ENCODE data around the gene SIN3A. TPM values are rescaled to one million over a fixed set of nuclear protein-coding genes. Genes with fewer than 3 reads are reported as not detected.
"Not testable (repeated sequence)": the region's sequence is repeated elsewhere in the genome, so short reads cannot be mapped to it uniquely, and the experiment has no call there.

SIN3A gene
- total RNA-seq, 1 donor from 2014 or later = 73.6 TPM

DNA sequence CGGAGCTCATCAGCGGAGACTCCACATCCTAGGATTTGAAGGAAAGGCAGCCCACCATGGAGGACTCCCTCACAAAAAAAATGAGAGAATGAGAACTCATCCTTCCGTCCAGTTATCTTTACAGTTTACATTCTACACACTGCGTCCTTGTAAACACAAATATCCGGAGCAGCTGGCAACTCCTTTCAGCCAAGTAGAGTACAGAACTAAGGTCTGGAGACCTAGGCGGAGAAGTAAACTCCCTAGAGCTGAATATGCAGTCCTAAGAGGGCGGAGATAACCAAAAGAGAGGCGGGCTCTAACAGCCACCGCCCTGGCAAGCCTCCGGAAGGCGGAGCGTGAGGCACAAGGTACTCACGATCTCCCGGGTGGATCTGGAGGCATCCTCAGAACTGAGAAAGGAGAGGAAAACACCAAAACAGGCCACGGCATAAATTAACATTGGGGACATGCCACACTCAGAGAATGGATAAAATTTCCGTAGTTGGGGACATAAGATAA lies 924 bp upstream of the SIN3A start:
- DNase-seq (ENCODE audit: low spot score) (peak; percentile 89), ATAC-seq (peak; percentile 49)
- intact Hi-C loops (cut with DNase I) = no loop called here

DNA sequence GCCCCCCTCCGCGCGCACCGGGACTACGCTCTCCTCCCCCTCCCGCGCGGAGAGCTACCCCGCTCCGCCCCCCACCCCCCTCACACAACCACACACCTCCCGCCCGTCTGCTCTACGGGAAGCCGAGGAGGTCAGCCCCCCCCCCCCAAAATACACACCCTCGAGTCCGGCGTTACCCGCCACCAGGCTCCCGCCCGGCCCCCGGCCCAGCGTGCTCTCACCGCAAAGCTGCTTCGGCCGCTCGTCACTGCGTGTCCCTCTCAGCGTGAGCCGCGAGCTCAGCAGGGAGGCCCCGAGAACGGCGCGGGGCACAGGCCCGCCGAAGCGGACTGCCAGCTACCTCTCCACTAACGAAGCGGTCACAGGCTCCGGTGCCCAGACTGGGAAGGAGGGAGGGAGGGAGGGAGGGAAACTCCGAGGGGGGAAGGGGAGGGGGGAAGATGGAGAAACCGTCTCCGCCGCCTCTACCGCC lies 252 bp downstream of the SIN3A start:
- DNase-seq (ENCODE audit: low spot score) (no peak), ATAC-seq (no peak)
- intact Hi-C loops (cut with DNase I) = no loop called here

DNA sequence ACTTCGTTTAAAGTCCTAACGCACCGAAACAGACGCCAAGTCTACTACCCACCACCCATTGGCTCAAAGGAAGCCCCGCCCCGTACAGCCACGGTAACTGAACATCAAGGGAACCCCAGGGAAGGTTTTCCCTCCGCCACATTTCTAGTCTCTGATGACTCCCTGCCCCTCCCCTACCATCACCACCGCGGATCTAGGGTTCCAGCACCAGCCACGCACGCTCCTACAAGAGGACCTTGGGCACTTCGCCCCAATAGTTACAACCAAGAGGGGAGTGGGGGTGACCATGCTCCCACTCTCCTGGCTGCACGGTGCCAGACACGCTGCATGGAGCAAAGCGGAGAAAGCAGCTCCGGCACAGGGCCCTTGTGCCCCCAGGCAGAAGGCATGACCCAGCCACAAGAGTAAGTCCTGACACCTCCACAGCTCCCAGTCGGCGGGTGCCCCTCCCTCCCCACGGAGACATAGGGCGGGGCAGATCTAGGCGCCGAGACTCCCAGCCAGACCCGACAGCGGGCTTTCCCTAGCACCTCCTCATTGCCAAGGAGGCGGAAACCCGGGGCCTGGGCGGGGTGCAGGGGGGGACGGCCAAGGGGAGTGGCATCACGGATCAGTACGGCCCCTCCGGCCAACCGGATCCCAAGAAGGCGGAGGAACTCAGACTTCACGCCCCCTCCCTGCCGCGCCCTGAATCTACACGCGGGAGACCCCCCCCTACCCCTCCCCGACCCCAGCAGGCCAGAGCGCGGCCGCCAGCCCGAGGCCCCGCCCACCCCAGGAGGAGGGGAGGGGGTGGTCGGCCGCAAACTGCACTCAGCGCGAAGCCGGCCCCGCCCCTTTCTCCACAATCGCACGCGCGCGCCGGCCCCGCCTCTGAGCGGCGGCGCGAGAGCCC lies 936 bp downstream of the SIN3A start:
- ATAC-seq = peak; percentile 59
- intact Hi-C loops (cut with DNase I) = no loop called here

DNA sequence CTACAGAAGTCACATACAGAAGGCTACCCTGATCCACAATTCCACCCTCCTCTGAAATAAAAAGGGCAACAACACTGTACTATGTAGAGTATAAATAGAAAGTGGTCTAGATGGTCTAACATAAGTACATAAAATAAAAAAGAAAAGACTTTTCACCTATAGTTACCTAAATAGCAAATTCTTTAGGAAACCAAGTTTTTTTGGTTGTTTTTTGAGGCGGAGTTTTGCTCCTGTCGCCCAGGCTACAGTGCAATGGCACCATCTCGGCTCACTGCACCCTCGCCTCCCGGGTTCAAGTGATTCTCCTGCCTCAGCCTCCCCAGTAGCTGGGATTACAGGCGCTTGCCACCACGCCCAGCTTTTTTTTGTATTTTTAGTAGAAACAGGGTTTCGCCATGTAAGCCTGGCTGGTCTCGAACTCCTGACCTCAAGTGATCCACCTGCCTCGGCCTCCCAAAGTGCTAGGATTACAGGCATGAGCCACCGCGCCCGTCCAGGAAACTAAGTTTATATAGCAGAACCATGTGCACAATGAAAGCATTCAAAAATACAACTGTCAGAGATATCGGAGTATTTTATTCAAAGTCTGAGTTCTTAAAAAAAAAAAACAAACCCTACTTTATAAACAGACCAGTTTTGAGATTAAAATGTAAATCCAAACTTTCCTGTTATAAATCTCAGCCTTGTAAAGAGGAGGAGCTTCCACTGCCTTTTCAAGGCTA lies 1.7 kb downstream of the SIN3A start:
- intact Hi-C loops (cut with DNase I) = no loop called here
- no peak for ATAC-seq
- DNase-seq (ENCODE audit: low spot score) = no peak

More for the DNA sequence above, 936 bp downstream of the SIN3A start:
- DNase-seq (ENCODE audit: low spot score) = peak; percentile 98

DNA sequence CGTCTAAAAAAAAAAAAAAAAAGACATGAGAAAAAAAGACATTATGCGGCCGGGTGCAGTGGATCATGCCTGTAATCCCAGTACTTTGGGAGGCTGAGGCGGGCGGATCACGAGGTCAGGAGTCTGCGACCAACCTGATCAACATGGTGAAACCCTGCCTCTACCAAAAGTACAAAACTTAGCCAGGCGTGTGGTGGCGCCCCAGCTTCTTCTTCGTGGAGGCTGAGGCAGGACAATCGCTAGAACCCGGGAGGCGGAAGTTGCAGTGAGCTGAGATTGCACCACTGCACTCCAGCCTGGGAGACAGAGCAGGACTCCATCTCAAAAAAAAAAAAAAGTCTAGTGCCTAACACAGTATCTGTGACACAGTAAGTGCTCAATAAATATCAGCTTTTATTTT lies 3.3 kb downstream of the SIN3A start:
- intact Hi-C loops (cut with DNase I); DNase-seq (ENCODE audit: low spot score): not testable (repeated sequence)

DNA sequence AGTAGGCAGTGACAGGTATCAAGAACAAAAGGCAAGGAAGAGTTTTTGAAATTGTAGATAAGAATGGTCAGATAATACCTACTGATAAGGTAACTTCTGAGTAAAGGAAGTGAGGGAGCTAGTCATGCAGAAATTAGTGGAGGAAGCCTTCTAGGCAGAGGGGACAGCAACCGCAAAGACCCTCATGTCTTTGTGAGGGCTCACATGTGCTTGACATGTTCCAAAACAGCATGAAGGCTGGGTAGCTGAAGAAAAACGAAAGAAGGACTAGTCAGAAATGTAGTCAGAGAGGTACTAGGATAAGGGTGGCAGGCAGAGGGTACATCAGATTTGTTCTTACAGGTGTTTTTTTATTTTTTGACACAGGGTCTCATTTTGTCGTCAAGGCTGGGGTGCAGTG lies 5.3 kb downstream of the SIN3A start:
- intact Hi-C loops (cut with DNase I) = no loop called here

More for the DNA sequence above, 3.3 kb downstream of the SIN3A start:
- not testable (repeated sequence) for ATAC-seq

DNA sequence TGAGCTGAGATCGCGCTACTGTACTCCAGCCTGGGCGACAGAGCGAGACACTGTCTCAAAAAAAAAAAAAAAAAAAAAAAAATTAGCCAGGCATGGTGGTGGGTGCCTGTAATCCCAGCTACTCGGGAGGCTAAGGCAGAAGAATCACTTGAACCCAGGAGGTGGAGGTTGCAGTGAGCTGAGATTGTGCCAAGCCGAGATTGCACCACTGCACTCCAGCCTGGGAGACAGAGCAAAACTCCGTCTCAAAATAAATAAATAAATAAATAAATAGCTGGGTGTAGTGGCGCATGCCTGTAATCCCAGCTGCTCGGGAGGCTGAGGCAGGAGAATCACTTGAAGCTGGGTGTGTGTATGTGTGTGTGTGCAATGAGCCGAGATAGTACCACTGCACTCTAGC lies 6.2 kb downstream of the SIN3A start:
- ATAC-seq; intact Hi-C loops (cut with DNase I); DNase-seq (ENCODE audit: low spot score): not testable (repeated sequence)

More for the DNA sequence above, 5.3 kb downstream of the SIN3A start:
- no peak for ATAC-seq
- no peak for DNase-seq (ENCODE audit: low spot score)

DNA sequence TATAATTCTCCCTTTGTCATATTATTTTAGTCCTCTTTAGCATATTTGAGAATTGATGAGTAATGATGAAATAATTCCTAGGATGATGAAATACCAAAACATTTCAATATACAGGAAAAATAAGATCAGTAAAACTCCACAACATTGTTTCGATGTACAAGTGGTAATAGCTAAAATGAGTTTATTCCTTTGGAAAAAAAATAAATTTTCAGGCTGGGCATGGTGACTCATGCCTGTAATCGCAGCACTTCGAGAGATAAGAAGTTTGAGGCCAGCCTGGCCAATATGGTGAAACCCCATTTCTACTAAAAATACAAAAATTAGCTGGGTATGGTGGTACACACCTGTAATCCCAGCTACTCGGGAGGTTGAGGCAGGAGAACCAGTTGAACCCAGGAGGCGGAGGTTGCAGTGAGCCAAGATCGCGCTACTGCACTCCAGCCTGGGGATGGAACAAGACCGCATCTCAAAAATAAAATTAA lies 7.5 kb downstream of the SIN3A start:
- ATAC-seq; DNase-seq (ENCODE audit: low spot score); intact Hi-C loops (cut with DNase I): not testable (repeated sequence)

DNA sequence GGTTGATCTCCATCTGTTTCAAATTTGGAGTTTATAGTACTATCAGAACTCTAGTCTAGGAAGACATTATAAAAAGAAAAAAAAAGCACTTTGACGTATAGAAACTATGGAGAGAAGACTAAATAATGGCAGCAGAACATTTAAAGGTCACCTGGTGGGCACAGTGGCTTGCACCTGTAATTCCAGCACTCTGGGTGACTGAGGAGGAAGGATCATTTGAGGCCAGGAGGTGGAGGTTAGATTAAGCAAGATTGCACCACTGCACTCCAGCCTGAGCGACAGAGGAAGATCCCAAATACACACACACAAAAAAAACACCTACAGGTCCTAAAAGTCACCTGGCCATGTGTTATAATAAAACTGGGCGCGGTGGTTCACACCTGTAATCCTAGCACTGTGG lies 13.8 kb downstream of the SIN3A start:
- DNase-seq (ENCODE audit: low spot score) (no peak), ATAC-seq (no peak)
- intact Hi-C loops (cut with DNase I) = no loop called here

DNA sequence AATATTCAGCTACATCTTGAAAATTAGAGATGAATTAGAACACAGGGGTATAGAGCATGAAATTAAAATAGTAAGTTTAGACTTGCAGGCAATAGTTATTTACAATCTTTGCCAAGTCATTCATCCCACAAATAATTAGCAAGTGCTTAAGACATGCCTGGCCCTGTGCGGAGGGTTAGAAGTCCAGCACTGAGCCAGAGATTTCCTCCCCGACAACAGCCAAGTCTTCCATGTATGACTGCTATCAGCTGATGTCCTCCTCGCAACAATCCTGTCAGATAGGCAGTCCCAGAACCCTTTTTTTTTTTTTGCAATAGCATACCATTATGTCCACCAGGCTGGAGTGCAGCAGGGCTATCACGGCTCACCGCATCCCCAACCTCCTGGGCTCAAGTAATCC lies 14.6 kb downstream of the SIN3A start:
- no peak for ATAC-seq
- DNase-seq (ENCODE audit: low spot score) = no peak
- intact Hi-C loops (cut with DNase I) = no loop called here

DNA sequence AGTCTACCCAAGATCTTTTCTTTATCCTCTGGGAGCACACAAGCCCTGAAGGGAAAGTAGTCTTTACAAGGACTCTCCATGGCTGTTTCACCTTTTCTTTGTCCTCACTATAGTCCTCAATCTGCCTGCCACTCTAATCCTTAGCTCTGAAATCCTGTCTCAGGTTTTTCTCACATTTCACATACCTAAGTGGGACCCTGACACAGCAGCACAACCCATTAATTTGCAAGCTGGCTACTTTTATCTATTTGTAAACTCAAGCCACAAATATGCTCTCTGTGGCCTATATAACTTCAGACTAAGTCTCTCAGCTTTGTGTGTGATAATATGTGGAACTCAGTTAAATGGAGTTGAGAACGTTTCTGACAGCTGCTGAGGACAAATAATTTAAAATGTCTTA lies 19.8 kb downstream of the SIN3A start:
- intact Hi-C loops (cut with DNase I) = no loop called here
- no peak for ATAC-seq

DNA sequence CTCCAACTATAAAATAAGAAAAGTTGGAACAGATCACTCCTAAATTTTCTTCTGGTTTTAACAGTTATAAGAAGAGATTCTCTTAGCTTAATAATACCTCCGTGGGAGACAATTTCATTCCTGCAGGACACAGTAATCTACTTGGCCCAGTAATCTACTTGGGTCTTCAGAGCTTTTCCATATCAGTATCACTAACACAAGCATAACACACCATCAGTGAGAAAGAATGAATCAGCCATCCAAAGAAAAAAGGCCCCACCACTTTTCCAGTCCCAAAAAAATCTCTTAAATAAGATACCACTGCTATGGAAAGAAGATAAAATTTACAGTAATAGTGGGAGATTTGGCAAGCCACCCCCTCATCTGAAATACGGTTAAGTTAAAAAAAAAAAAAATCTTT lies 20.2 kb downstream of the SIN3A start:
- intact Hi-C loops (cut with DNase I) = no loop called here
- no peak for DNase-seq (ENCODE audit: low spot score)
- ATAC-seq = no peak

More for the DNA sequence above, 19.8 kb downstream of the SIN3A start:
- DNase-seq (ENCODE audit: low spot score) = no peak

DNA sequence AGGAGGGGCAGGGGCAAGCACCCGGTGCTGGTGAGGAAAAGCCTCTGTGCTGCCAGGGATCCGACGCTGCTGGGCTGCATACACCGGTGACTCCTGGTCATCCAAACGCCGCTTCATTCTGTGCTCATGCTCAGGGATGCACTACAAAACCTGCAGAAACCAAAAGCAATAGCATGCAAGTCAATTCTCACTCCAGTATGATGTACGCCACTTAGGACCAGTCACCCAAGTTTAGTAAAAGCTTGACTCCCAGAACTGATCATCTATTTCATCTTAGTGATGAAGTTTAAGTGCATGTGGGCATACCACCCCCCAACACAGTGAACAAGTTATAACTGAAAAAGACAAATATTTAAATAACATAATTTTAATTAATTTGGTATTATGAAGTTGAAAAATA lies 21.2 kb downstream of the SIN3A start:
- intact Hi-C loops (cut with DNase I) = no loop called here
- ATAC-seq (no peak), DNase-seq (ENCODE audit: low spot score) (no peak)

DNA sequence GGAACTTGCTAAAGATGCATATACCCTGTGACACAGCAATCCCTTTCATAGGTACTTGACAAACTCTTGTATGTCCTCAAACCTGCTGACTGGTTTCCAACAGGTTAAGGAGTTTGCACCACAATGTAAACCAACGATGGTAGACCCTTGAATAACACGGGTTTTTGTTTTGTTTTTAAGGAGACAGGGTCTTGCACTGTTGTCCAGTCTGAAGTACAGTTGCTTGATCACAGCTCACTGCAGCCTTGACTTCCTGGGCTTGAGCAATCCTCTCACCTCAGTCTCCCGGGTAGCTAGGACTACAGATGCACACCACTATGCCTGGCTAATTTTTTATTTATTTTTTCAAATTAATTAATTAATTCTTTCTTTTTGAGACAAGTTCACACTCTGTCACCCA lies 23.3 kb downstream of the SIN3A start:
- intact Hi-C loops (cut with DNase I) = no loop called here
- no peak for DNase-seq (ENCODE audit: low spot score)
- ATAC-seq = no peak

DNA sequence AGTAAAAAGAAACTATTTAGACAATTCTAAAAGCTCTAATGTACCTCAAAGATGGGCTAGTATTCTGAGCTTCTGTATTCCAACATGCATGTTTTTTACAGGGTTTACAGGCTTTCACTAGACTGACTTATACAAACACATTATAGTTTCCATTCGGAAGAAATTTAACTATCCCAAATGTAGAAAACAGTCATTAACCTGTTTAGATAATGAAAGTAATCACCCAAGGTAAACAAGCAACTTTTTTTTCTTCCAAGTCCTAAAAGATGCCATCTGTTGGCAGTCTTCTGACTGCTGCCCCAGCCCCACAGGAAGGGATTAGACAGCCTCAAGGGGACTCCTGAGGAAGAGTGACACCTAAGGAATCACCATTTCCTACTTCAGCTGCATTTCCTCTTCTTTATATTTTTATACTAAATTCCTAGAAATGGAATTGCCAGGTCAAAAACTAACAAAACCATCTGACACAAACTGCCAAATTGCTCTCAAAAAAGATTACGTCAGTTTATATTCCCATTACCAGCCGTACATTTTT lies 25.5 kb downstream of the SIN3A start:
- intact Hi-C loops (cut with DNase I) = no loop called here
- DNase-seq (ENCODE audit: low spot score) (no peak), ATAC-seq (no peak)

DNA sequence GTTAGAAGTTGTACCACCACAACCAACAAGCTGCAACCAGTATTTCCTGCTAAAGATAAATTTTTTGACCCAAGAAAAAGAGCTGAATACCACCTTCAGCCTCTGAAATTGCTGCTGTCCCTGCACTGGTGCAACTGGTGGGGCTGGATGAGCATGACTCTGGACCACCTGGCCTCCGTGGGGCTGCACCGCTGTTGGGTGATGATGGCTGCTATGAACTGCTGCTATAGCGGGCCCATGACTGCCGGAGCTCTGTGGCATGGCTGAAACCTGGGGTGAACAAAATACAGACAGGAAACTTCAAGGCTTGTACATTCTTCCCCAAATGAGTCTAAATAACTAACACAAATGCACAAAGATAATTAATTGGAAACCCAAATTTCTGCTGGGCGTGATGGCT lies 28.9 kb downstream of the SIN3A start:
- intact Hi-C loops (cut with DNase I) = no loop called here
- ATAC-seq = no peak
- DNase-seq (ENCODE audit: low spot score) = no peak

DNA sequence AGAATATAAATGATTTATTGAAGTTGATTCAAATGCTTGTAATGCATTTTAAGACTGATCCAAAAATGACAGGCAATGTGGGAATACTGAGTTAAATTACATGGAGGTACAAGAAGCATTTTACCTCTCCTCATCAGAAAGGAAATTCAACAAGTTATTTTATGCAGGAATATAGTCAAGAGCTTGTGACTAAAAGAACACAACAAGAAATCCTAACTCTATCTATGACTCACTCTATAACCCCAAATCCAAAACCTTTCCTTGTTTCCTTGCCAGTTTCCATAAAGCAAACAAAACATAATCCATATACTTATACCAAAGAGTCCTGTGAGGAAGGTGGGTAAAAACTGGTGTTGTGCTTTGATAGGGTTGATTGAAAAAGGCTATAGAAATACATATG lies 30.8 kb downstream of the SIN3A start:
- no peak for ATAC-seq
- no peak for DNase-seq (ENCODE audit: low spot score)
- intact Hi-C loops (cut with DNase I) = no loop called here

DNA sequence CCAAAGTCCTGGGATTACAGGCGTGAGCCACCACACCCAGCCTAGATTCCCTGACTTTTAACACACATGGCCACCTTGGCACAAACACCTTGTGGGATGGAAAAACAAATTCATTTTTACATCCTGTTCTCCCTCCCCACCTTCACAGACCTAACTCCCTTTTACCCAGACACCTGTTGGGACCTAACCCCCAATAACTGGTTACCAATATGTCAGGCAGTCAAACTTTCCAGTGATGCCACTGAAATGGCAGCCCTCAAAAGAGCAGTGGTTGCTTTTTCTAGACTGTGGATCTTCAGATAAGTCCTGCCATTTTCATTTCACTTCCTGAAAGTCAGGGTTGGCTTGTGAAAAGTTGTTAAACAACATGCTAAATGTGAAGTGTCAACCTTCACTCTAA lies 34.9 kb downstream of the SIN3A start:
- intact Hi-C loops (cut with DNase I) = no loop called here
- ATAC-seq (no peak), DNase-seq (ENCODE audit: low spot score) (no peak)

DNA sequence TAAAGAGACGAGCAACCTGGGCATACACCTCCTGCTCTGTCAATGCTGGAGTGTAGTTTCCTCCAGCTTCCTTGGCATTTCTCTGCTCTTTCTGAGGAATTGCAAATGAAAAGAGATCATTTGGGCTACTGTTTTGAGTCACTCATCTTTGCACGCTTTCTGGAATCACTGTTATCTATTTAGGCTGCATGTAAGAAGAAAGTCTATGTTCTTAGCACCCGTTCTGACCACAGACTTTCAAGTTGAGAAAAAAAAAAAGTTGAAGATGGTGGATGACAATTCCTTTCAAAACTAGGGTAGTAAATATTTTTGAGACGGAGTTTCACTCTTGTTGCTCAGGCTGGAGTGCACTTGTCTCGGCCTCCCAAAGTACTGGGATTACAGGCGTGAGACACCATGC lies 41.3 kb downstream of the SIN3A start:
- DNase-seq (ENCODE audit: low spot score) = no peak
- intact Hi-C loops (cut with DNase I) = no loop called here
- no peak for ATAC-seq

DNA sequence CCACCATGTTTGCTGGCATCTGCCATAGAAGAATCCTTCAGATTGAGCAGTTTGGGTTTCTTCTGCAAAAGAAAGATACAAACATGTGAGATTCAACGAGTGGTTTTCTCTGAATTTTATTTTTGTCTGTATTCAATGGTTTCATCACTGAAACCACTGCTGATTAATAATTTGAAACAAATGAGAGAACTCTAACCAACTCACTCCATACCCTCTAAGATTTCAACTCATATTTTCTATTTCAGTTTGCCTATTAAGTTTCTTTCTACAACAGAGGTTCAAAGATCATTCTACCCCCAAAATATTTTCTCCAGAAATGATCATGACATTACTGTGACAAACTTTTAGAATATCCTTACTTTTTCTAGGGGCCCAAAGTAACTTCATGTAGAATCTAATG lies 44.4 kb downstream of the SIN3A start:
- intact Hi-C loops (cut with DNase I) = no loop called here
- no peak for DNase-seq (ENCODE audit: low spot score)
- ATAC-seq = no peak
